ENCODE results near the gene CHL1.

CHL1 gene

GRCh38 chr3:291646-292436 is 95.3 kb downstream of the CHL1 start:
- Histone ChIP-seq H3K4me3 (ENCODE audit: low read depth in 1 of 2, low read length in 2 of 2) (no peak overlapping the region), H3K36me3 (ENCODE audit: insufficient read depth, low read length) (no peaks in the 10 kb centered on the region), H3K27ac (ENCODE audit: low read depth, low read length) (no peak overlapping the region), H3K27me3 (ENCODE audit: control insufficient read depth in 1 of 2, insufficient read depth in 2 of 2, low read length in 2 of 2) (no peaks in the 10 kb centered on the region), H3K9me3 (ENCODE audit: low read length) (no peaks in the 10 kb centered on the region), H3K9ac (ENCODE audit: low read length) (no peak overlapping the region), H3K4me1 (ENCODE audit: insufficient read depth, low read length) (peaks cover 10% of the 10 kb centered on the region)

- Histone ChIP-seq H3K4me3 (ENCODE audit: low read depth in 1 of 2, low read length in 2 of 2) (no peak overlapping the region), H3K36me3 (ENCODE audit: insufficient read depth, low read length) (no peaks in the 10 kb centered on the region), H3K27me3 (ENCODE audit: control insufficient read depth in 1 of 2, insufficient read depth in 2 of 2, low read length in 2 of 2) (no peaks in the 10 kb centered on the region), H3K27ac (ENCODE audit: low read depth, low read length) (no peak overlapping the region), H3K9ac (ENCODE audit: low read length) (no peak overlapping the region), H3K4me1 (ENCODE audit: insufficient read depth, low read length) (peaks cover 10% of the 10 kb centered on the region), H3K9me3 (ENCODE audit: low read length) (no peaks in the 10 kb centered on the region)
Measured at GRCh38 chr3:294096-294495, 97.5 kb downstream of the CHL1 start.

- Histone ChIP-seq H3K27ac (ENCODE audit: low read depth, low read length) (no peak overlapping the region), H3K36me3 (ENCODE audit: insufficient read depth, low read length) (no peaks in the 10 kb centered on the region)
Measured at GRCh38 chr3:294581-294980, 98.0 kb downstream of the CHL1 start.

DNA sequence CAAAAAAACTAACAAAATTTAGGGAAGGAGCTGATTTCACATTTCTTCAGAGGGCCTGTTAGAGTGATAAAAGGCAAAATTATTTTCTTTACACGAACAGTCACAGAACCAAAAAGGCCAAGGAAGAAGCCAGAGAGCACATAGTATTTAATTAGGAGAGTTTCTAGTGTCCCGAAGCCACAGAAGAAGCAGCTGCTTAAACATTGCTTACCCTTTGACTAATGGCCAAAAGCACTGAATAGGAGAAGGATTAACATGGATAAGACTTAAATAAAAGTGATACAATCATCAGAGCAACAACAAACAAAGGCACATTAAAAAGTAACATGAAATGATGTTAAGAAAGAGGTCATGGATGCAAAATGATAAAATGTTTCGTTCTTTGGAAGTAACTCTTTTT is 98.6 kb downstream of the CHL1 start:
- Histone ChIP-seq H3K27me3 (ENCODE audit: control insufficient read depth in 1 of 2, insufficient read depth in 2 of 2, low read length in 2 of 2) (no peaks in the 10 kb centered on the region), H3K4me3 (ENCODE audit: low read depth in 1 of 2, low read length in 2 of 2) (no peak overlapping the region), H3K9ac (ENCODE audit: low read length) (no peak overlapping the region), H3K9me3 (ENCODE audit: low read length) (no peaks in the 10 kb centered on the region), H3K4me1 (ENCODE audit: insufficient read depth, low read length) (peaks cover 10% of the 10 kb centered on the region), H3K27ac (ENCODE audit: low read depth, low read length) (no peak overlapping the region), H3K36me3 (ENCODE audit: insufficient read depth, low read length) (no peaks in the 10 kb centered on the region)

More at GRCh38 chr3:294581-294980, 98.0 kb downstream of the CHL1 start:
- no peaks in the 10 kb centered on the region for H3K27me3 ChIP-seq (ENCODE audit: control insufficient read depth in 1 of 2, insufficient read depth in 2 of 2, low read length in 2 of 2)
- no peak overlapping the region for H3K9ac ChIP-seq (ENCODE audit: low read length)
- no peaks in the 10 kb centered on the region for H3K9me3 ChIP-seq (ENCODE audit: low read length)
- H3K4me3 ChIP-seq (ENCODE audit: low read depth in 1 of 2, low read length in 2 of 2) = no peak overlapping the region
- peaks cover 10% of the 10 kb centered on the region for H3K4me1 ChIP-seq (ENCODE audit: insufficient read depth, low read length)

DNA sequence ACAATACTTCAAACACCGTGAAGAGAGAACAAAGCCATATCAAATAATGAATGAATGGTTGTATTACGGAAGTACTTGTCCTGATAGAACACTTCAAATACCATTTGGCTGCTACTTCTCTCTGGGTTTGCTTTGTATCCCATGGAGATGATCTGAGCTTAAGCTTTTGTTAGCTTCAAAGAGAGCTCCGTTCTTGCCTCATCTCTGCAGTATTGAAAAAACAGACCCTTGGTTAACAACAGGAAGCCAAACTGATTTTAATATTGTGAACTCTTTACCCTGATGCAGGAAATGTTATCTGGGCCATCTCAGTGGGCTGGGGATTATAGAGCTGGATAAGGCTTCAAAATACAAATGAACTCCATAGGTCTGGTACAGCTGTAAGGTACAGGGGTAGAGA is 101.0 kb downstream of the CHL1 start:
- Histone ChIP-seq H3K4me3 (ENCODE audit: low read depth in 1 of 2, low read length in 2 of 2) (no peak overlapping the region), H3K27ac (ENCODE audit: low read depth, low read length) (no peak overlapping the region), H3K27me3 (ENCODE audit: control insufficient read depth in 1 of 2, insufficient read depth in 2 of 2, low read length in 2 of 2) (no peaks in the 10 kb centered on the region)

GRCh38 chr3:299590-300301 is 103.2 kb downstream of the CHL1 start:
- Histone ChIP-seq H3K4me1 (ENCODE audit: insufficient read depth, low read length) (no peaks in the 10 kb centered on the region), H3K27ac (ENCODE audit: low read depth, low read length) (no peak overlapping the region), H3K4me3 (ENCODE audit: low read depth in 1 of 2, low read length in 2 of 2) (no peak overlapping the region), H3K9ac (ENCODE audit: low read length) (no peak overlapping the region), H3K27me3 (ENCODE audit: control insufficient read depth in 1 of 2, insufficient read depth in 2 of 2, low read length in 2 of 2) (no peaks in the 10 kb centered on the region), H3K36me3 (ENCODE audit: insufficient read depth, low read length) (no peaks in the 10 kb centered on the region), H3K9me3 (ENCODE audit: low read length) (no peaks in the 10 kb centered on the region)

More for the DNA sequence above, 101.0 kb downstream of the CHL1 start:
- Histone ChIP-seq H3K36me3 (ENCODE audit: insufficient read depth, low read length) (no peaks in the 10 kb centered on the region), H3K9ac (ENCODE audit: low read length) (no peak overlapping the region), H3K9me3 (ENCODE audit: low read length) (no peaks in the 10 kb centered on the region), H3K4me1 (ENCODE audit: insufficient read depth, low read length) (no peaks in the 10 kb centered on the region)

DNA sequence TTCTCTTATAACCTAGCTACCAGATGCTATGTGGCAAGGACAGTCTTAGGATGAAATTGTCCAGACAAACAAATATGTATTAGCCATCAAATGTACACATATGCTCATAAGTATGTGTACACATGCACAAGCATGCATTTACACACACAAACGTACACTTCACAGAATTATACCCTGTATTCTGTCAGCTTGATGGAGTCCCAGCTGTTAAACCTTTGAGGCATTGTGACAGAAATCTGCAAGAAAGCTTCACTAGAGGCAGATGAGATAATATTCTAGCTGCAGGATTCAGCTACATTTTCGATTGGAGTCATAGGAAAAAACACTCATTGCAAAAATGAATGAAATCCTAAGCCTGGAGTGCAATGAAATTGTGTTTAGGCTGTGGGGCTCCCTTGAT is 110.6 kb downstream of the CHL1 start:
- Histone ChIP-seq H3K4me1 (ENCODE audit: insufficient read depth, low read length) (no peaks in the 10 kb centered on the region), H3K27me3 (ENCODE audit: control insufficient read depth in 1 of 2, insufficient read depth in 2 of 2, low read length in 2 of 2) (no peaks in the 10 kb centered on the region), H3K9ac (ENCODE audit: low read length) (no peak overlapping the region), H3K9me3 (ENCODE audit: low read length) (no peaks in the 10 kb centered on the region), H3K27ac (ENCODE audit: low read depth, low read length) (no peak overlapping the region), H3K36me3 (ENCODE audit: insufficient read depth, low read length) (no peaks in the 10 kb centered on the region), H3K4me3 (ENCODE audit: low read depth in 1 of 2, low read length in 2 of 2) (no peak overlapping the region)

- Histone ChIP-seq H3K4me1 (ENCODE audit: insufficient read depth, low read length) (no peaks in the 10 kb centered on the region), H3K27me3 (ENCODE audit: control insufficient read depth in 1 of 2, insufficient read depth in 2 of 2, low read length in 2 of 2) (no peaks in the 10 kb centered on the region), H3K27ac (ENCODE audit: low read depth, low read length) (no peak overlapping the region), H3K9me3 (ENCODE audit: low read length) (no peaks in the 10 kb centered on the region), H3K4me3 (ENCODE audit: low read depth in 1 of 2, low read length in 2 of 2) (no peak overlapping the region), H3K36me3 (ENCODE audit: insufficient read depth, low read length) (no peaks in the 10 kb centered on the region), H3K9ac (ENCODE audit: low read length) (no peak overlapping the region)
Measured at GRCh38 chr3:308597-309321, 112.2 kb downstream of the CHL1 start.

DNA sequence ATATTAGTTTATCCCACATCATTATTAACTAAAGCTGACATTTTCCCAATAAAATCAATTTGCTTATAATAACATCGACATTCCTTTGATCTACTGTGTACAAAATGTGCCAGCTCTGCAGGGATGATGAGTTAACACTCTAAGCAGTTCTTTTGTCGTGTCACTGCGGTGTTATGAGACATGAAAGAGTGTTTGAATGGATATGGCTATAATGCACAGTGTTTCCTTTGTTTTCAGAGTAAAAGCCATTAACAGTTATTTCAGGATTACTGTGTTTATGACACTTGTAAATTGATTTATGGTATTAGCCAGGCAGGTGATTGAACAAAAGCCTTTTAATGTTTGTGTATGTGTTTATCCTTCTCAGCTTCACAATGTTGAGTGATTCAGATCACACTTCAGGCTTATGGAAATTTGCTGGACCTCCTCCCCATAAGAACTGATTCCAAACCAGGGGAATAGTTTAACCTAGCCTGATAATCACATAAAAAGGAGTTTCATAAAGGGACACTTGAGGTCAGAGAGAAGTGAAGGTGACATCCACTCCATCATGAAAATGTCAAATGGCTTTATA is 115.7 kb downstream of the CHL1 start:
- H3K4me1 ChIP-seq (ENCODE audit: insufficient read depth, low read length) = no peaks in the 10 kb centered on the region
- no peaks in the 10 kb centered on the region for H3K27me3 ChIP-seq (ENCODE audit: control insufficient read depth in 1 of 2, insufficient read depth in 2 of 2, low read length in 2 of 2)
- H3K27ac ChIP-seq (ENCODE audit: low read depth, low read length) = no peak overlapping the region
- no peak overlapping the region for H3K4me3 ChIP-seq (ENCODE audit: low read depth in 1 of 2, low read length in 2 of 2)
- no peak overlapping the region for H3K9ac ChIP-seq (ENCODE audit: low read length)
- no peaks in the 10 kb centered on the region for H3K36me3 ChIP-seq (ENCODE audit: insufficient read depth, low read length)
- H3K9me3 ChIP-seq (ENCODE audit: low read length) = no peaks in the 10 kb centered on the region

GRCh38 chr3:312911-313310 is 116.3 kb downstream of the CHL1 start:
- H3K9ac ChIP-seq (ENCODE audit: low read length) = no peak overlapping the region
- no peaks in the 10 kb centered on the region for H3K36me3 ChIP-seq (ENCODE audit: insufficient read depth, low read length)
- no peak overlapping the region for H3K27ac ChIP-seq (ENCODE audit: low read depth, low read length)
- H3K4me3 ChIP-seq (ENCODE audit: low read depth in 1 of 2, low read length in 2 of 2) = no peak overlapping the region
- H3K4me1 ChIP-seq (ENCODE audit: insufficient read depth, low read length) = no peaks in the 10 kb centered on the region
- H3K9me3 ChIP-seq (ENCODE audit: low read length) = no peaks in the 10 kb centered on the region
- no peaks in the 10 kb centered on the region for H3K27me3 ChIP-seq (ENCODE audit: control insufficient read depth in 1 of 2, insufficient read depth in 2 of 2, low read length in 2 of 2)

- H3K36me3 ChIP-seq (ENCODE audit: insufficient read depth, low read length) = no peaks in the 10 kb centered on the region
- H3K4me3 ChIP-seq (ENCODE audit: low read depth in 1 of 2, low read length in 2 of 2) = no peak overlapping the region
- H3K9me3 ChIP-seq (ENCODE audit: low read length) = no peaks in the 10 kb centered on the region
- no peaks in the 10 kb centered on the region for H3K4me1 ChIP-seq (ENCODE audit: insufficient read depth, low read length)
- H3K9ac ChIP-seq (ENCODE audit: low read length) = no peak overlapping the region
- no peaks in the 10 kb centered on the region for H3K27me3 ChIP-seq (ENCODE audit: control insufficient read depth in 1 of 2, insufficient read depth in 2 of 2, low read length in 2 of 2)
- H3K27ac ChIP-seq (ENCODE audit: low read depth, low read length) = no peak overlapping the region
Measured at GRCh38 chr3:317012-317411, 120.4 kb downstream of the CHL1 start.

Data from muscle layer of colon (tissue), 2 donors.